Measurements from ENCODE around the gene AUTS2. TPM values are rescaled to one million over a fixed set of nuclear protein-coding genes. Genes with fewer than 3 reads are reported as not detected.

Gene AUTS2
- total and polyA plus RNA-seq, 2 of the 8 experiments (the other 6 are each of a cell fraction or from before 2014, with no cell fraction given) = 25.9 to 101 TPM

DNA sequence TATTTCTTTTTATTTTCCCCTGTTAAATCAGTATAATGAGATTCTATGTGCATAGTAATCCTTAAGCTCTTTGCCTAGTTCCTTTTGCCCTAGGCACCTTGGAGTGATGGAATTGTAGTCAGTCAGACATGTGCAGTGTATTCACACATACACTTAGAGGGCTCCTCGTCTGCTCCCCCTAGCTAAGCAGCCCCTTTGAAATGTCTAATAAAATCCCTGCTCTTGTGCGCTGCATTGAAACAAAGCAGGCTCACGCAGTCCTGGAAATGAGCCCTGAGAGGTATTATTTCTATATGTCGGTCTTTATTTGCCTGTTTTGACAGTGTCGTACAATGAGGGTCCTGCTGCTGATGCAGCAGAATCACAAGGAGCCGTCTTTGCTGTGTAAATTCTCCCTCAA is 258.7 kb downstream of the AUTS2 start:
- no peak overlapping the region for H3K56ac ChIP-seq (replicated peaks; ENCODE audit: insufficient read length, low read depth, low read length)
- H3K14ac ChIP-seq (ENCODE audit: insufficient read length) = no peak overlapping the region
- ChIA-PET CTCF (ENCODE audit: partially characterized antibody) (interaction anchor here (1.0 to 1.3 kb wide), 2 partner anchors 10 to 186 kb away, joined by 3 read pairs; no protein-coding TSS in a partner anchor), POLR2A (ENCODE audit: partially characterized antibody) (interaction anchor here (0.8 kb wide), 1 partner anchor 10 kb away, joined by 4 read pairs; no protein-coding TSS in a partner anchor)
- H4K8ac ChIP-seq (ENCODE audit: extremely low read depth, insufficient read depth, low read length) = no peak overlapping the region
- no peaks in the 10 kb centered on the region for H4K20me1 ChIP-seq (replicated peaks in 1 of 2; ENCODE audit: control insufficient read depth in 1 of 2, insufficient read depth in 2 of 2, low read length in 2 of 2)
- no peak overlapping the region for H3K9ac ChIP-seq (replicated peaks in 1 of 4; ENCODE audit: extremely low read depth in 1 of 4, low read depth in 3 of 4, low read length in 3 of 4)
- H3K23ac ChIP-seq (ENCODE audit: insufficient read length) = no peak overlapping the region
- no peaks in the 10 kb centered on the region for H3K79me2 ChIP-seq (ENCODE audit: control insufficient read depth in 1 of 2, insufficient read depth in 2 of 2, low read length in 2 of 2)
- H2BK20ac ChIP-seq (ENCODE audit: low read length) = no peak overlapping the region
- H3K4me2 ChIP-seq (ENCODE audit: insufficient read depth in 1 of 2, low read depth in 2 of 2, low read length in 2 of 2) = no peak overlapping the region
- H4K91ac ChIP-seq (replicated peaks; ENCODE audit: insufficient read length, low read length) = no peak overlapping the region
- H4K5ac ChIP-seq (ENCODE audit: insufficient read length, low read depth, low read length) = no peak overlapping the region
- DNase-seq (ENCODE audit: low read depth in 1 of 2, low spot score in 2 of 2) (no peak), FAIRE-seq (no peak)
- no peak overlapping the region for H3K4me3 ChIP-seq (ENCODE audit: extremely low read depth in 1 of 4, insufficient read depth in 2 of 4, low read depth in 3 of 4, low read length in 4 of 4)
- H2BK120ac ChIP-seq (replicated peaks; ENCODE audit: low read depth, low read length) = no peak overlapping the region
- H3K4me1 ChIP-seq (replicated peaks in 1 of 4; ENCODE audit: control insufficient read depth in 3 of 4, insufficient read depth in 4 of 4, low read length in 3 of 4) = peaks cover 0 to 23% (median 11%) of the 10 kb centered on the region in 4 experiments; a peak in 5 of 7 replicates
- H3K79me1 ChIP-seq (ENCODE audit: low read depth, low read length) = no peaks in the 10 kb centered on the region
- H3K18ac ChIP-seq (ENCODE audit: extremely low read depth, low read length) = no peak overlapping the region
- H3K4ac ChIP-seq (replicated peaks; ENCODE audit: insufficient read length, low read depth, low read length) = no peak overlapping the region
- H3K9me3 ChIP-seq (ENCODE audit: insufficient read depth in 2 of 2, low read depth in 1 of 2, low read length in 1 of 2) = no peaks in the 10 kb centered on the region
- no peak overlapping the region for H3K27ac ChIP-seq (ENCODE audit: low read depth, low read length)
- WGBS, 2 experiments (ENCODE audit: extremely low coverage in 1 of 2, insufficient coverage in 1 of 2, insufficient read length in 1 of 2, insufficient replicate concordance in 2 of 2, low coverage in 1 of 2, low lambda C conversion rate in 2 of 2, missing lambda C conversion rate in 1 of 2) = 90% methylated on average over 6 of the region's 6 CpGs; no CpG with 5 or more reads in 1 of the 2 experiments
- H3K27me3 ChIP-seq (replicated peaks in 1 of 4; ENCODE audit: control insufficient read depth in 3 of 4, extremely low read depth in 1 of 4, insufficient read depth in 3 of 4, low read length in 3 of 4) = 0 out of 7 replicates have a peak, but pooled peaks cover 0 to 2% (median 0%) of the 10 kb centered on the region in 4 experiments
- no peak overlapping the region for H2BK15ac ChIP-seq (ENCODE audit: low read length)
- no peak overlapping the region for H2BK12ac ChIP-seq (ENCODE audit: low read depth, low read length)
- H2BK5ac ChIP-seq (ENCODE audit: low read depth, low read length) = no peak overlapping the region
- H2AK5ac ChIP-seq (ENCODE audit: low read depth, low read length) = no peak overlapping the region
- no peaks in the 10 kb centered on the region for H3K23me2 ChIP-seq (ENCODE audit: low read depth, low read length)
- H2AFZ ChIP-seq (ENCODE audit: low read length) = no peak overlapping the region
- H3K36me3 ChIP-seq (ENCODE audit: control insufficient read depth in 2 of 4, insufficient read depth in 4 of 4, low read length in 3 of 4) = no peaks in the 10 kb centered on the region
- TF ChIP-seq EZH2 (IDR thresholded peaks at IDR 0.05; ENCODE audit: low read depth, low read length, severe bottlenecking) = no peak
- TF ChIP-seq, protein P1, sequence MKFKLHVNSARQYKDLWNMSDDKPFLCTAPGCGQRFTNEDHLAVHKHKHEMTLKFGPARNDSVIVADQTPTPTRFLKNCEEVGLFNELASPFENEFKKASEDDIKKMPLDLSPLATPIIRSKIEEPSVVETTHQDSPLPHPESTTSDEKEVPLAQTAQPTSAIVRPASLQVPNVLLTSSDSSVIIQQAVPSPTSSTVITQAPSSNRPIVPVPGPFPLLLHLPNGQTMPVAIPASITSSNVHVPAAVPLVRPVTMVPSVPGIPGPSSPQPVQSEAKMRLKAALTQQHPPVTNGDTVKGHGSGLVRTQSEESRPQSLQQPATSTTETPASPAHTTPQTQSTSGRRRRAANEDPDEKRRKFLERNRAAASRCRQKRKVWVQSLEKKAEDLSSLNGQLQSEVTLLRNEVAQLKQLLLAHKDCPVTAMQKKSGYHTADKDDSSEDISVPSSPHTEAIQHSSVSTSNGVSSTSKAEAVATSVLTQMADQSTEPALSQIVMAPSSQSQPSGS (IDR thresholded peaks at IDR 0.05; ENCODE audit: low read length) = no peak
- TF ChIP-seq SP2 (IDR thresholded peaks at IDR 0.05; ENCODE audit: low read length) = no peak
- no peak for TF ChIP-seq EP300 (IDR thresholded peaks at IDR 0.05; ENCODE audit: borderline replicate concordance in 1 of 2, low read depth in 2 of 2, low read length in 2 of 2)
- no peak for TF ChIP-seq GTF2F1 (IDR thresholded peaks at IDR 0.05; ENCODE audit: borderline replicate concordance, low read depth, low read length)
- TF ChIP-seq CTCF (IDR thresholded peaks at IDR 0.05; ENCODE audit: control extremely low read depth in 1 of 3, insufficient read depth in 1 of 3, low read depth in 1 of 3, low read length in 3 of 3) = no peak
- TF ChIP-seq HDAC6 (IDR thresholded peaks at IDR 0.05; ENCODE audit: low read depth, low read length) = no peak
- no peak for TF ChIP-seq CHD1 (IDR thresholded peaks at IDR 0.05; ENCODE audit: low read depth, low read length)
- TF ChIP-seq YY1 (IDR thresholded peaks at IDR 0.05; ENCODE audit: low read depth, low read length) = no peak
